ENCODE measurements around the gene SMC5. TPM values are rescaled to one million over a fixed set of nuclear protein-coding genes. Genes with fewer than 3 reads are reported as not detected.
A peak's percentile ranks its signal among the peaks of the same experiment; 100 is the strongest.

Gene SMC5
- total and polyA plus RNA-seq, 2 of the 13 experiments (the other 11 are each of a cell fraction or from before 2014, with no cell fraction given), result 7.2 to 26.7 TPM

DNA sequence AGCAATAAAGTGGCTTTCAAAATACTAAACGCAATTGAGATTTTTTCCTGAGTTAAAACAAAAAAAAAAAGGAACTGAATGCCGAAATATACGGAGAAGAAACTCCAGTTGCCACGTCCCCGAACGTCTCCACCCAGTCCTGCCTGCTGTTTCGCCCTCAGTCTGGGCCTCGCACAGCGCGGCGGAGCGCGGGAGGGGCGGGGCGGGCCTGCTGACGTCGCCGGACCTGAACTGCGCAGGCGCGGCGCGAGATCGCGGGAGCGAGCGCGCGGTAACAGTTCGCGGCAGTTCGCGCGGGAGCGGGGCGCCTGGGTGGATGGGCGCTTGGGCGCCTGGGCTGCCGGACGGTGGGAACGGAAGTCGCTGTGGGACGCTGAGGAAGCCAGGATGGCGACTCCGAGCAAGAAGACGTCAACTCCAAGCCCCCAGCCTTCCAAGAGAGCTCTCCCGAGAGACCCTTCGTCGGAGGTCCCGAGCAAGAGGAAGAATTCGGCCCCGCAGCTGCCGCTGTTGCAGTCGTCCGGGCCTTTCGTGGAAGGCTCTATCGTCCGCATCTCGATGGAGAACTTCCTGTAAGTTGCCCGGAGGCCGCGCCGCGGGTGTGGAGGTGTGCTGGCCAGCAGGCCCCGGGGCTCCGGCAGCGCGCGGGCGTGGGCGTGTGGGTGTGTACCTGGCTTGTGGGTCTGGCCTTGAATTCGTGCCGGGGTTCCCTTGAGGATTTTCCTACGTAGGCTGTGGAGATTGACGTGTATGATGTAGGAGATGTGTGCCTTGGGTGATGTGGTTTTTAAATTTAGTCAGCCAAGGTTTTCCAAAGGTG is at the start of gene SMC5 (continued):
- TF ChIP-seq, protein P1, sequence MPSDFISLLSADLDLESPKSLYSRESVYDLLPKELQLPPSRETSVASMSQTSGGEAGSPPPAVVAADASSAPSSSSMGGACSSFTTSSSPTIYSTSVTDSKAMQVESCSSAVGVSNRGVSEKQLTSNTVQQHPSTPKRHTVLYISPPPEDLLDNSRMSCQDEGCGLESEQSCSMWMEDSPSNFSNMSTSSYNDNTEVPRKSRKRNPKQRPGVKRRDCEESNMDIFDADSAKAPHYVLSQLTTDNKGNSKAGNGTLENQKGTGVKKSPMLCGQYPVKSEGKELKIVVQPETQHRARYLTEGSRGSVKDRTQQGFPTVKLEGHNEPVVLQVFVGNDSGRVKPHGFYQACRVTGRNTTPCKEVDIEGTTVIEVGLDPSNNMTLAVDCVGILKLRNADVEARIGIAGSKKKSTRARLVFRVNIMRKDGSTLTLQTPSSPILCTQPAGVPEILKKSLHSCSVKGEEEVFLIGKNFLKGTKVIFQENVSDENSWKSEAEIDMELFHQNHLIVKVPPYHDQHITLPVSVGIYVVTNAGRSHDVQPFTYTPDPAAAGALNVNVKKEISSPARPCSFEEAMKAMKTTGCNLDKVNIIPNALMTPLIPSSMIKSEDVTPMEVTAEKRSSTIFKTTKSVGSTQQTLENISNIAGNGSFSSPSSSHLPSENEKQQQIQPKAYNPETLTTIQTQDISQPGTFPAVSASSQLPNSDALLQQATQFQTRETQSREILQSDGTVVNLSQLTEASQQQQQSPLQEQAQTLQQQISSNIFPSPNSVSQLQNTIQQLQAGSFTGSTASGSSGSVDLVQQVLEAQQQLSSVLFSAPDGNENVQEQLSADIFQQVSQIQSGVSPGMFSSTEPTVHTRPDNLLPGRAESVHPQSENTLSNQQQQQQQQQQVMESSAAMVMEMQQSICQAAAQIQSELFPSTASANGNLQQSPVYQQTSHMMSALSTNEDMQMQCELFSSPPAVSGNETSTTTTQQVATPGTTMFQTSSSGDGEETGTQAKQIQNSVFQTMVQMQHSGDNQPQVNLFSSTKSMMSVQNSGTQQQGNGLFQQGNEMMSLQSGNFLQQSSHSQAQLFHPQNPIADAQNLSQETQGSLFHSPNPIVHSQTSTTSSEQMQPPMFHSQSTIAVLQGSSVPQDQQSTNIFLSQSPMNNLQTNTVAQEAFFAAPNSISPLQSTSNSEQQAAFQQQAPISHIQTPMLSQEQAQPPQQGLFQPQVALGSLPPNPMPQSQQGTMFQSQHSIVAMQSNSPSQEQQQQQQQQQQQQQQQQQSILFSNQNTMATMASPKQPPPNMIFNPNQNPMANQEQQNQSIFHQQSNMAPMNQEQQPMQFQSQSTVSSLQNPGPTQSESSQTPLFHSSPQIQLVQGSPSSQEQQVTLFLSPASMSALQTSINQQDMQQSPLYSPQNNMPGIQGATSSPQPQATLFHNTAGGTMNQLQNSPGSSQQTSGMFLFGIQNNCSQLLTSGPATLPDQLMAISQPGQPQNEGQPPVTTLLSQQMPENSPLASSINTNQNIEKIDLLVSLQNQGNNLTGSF (CRISPR knock-in tag; IDR thresholded peaks at IDR 0.05), result peak; percentile 50; the same call in 1 of the 2 replicates
- TF ChIP-seq ADNP (CRISPR knock-in tag; IDR thresholded peaks at IDR 0.05) (no peak), ZNF589 (CRISPR knock-in tag; conservative IDR thresholded peaks at IDR 0.05) (0 out of 2 replicates have a peak, but pooled peaks have one; percentile 66), ZNF605 (CRISPR knock-in tag; IDR thresholded peaks at IDR 0.05) (peak; percentile 17; the same call in 1 of the 2 replicates), NR2C2 (CRISPR knock-in tag; IDR thresholded peaks at IDR 0.05; ENCODE audit: borderline replicate concordance) (peak; percentile 70; the same call in 1 of the 2 replicates), ZNF274 (CRISPR knock-in tag; IDR thresholded peaks at IDR 0.05) (0 out of 2 replicates have a peak, but pooled peaks have one; percentile 59), CREB1 (IDR thresholded peaks at IDR 0.05) (peak; percentile 39; the same call in 1 of the 2 replicates), CREB1 (CRISPR knock-in tag; IDR thresholded peaks at IDR 0.05) (no peak), ZNF12 (CRISPR knock-in tag; IDR thresholded peaks at IDR 0.05) (no peak), ZSCAN29 (CRISPR knock-in tag; conservative IDR thresholded peaks at IDR 0.05) (peak; percentile 80; the same call in 1 of the 2 replicates), KLF16 (CRISPR knock-in tag; IDR thresholded peaks at IDR 0.05) (peak in 1 of 2 experiments; percentile 64; a peak in 1 of 4 replicates), ZNF136 (CRISPR knock-in tag; IDR thresholded peaks at IDR 0.05; ENCODE audit: low read depth) (peak; percentile 76; the same call in 1 of the 2 replicates), ZNF678 (CRISPR knock-in tag; IDR thresholded peaks at IDR 0.05) (0 out of 2 replicates have a peak, but pooled peaks have one; percentile 49), ZNF841 (CRISPR knock-in tag; IDR thresholded peaks at IDR 0.05; ENCODE audit: borderline replicate concordance) (no peak), SNAPC2 (CRISPR knock-in tag; IDR thresholded peaks at IDR 0.05) (peak; percentile 74; the same call in 1 of the 2 replicates), SPEN (CRISPR knock-in tag; IDR thresholded peaks at IDR 0.05; ENCODE audit: low read depth) (peak; percentile 93)
- TF ChIP-seq, protein P2, sequence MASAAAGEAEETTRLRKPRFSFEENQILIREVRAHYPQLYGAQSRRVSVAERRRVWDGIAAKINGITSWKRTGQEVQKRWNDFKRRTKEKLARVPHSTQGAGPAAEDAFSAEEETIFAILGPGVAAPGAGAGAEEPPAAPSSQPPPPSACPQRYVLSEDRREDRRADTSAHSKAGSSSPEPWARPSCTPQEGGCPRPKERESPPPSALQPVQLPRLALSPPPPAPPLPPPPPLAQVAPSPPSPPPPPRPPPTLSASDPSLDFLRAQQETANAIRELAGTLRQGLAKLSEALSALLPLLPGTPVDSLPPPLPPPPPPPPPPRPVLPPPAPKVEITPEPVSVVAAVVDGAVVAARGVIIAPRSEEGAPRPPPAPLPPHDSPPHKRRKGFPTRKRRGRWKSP (CRISPR knock-in tag; IDR thresholded peaks at IDR 0.05), result peak; percentile 80
- TF ChIP-seq, protein P3, sequence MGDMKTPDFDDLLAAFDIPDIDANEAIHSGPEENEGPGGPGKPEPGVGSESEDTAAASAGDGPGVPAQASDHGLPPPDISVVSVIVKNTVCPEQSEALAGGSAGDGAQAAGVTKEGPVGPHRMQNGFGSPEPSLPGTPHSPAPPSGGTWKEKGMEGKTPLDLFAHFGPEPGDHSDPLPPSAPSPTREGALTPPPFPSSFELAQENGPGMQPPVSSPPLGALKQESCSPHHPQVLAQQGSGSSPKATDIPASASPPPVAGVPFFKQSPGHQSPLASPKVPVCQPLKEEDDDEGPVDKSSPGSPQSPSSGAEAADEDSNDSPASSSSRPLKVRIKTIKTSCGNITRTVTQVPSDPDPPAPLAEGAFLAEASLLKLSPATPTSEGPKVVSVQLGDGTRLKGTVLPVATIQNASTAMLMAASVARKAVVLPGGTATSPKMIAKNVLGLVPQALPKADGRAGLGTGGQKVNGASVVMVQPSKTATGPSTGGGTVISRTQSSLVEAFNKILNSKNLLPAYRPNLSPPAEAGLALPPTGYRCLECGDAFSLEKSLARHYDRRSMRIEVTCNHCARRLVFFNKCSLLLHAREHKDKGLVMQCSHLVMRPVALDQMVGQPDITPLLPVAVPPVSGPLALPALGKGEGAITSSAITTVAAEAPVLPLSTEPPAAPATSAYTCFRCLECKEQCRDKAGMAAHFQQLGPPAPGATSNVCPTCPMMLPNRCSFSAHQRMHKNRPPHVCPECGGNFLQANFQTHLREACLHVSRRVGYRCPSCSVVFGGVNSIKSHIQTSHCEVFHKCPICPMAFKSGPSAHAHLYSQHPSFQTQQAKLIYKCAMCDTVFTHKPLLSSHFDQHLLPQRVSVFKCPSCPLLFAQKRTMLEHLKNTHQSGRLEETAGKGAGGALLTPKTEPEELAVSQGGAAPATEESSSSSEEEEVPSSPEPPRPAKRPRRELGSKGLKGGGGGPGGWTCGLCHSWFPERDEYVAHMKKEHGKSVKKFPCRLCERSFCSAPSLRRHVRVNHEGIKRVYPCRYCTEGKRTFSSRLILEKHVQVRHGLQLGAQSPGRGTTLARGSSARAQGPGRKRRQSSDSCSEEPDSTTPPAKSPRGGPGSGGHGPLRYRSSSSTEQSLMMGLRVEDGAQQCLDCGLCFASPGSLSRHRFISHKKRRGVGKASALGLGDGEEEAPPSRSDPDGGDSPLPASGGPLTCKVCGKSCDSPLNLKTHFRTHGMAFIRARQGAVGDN (CRISPR knock-in tag; IDR thresholded peaks at IDR 0.05), result peak; percentile 99

Data from HepG2 (cell line).